Activated T-cell treated with anti-CD3 and anti-CD28 coated beads, Interleukin-2, amount 50 U/mL, for 48 hours (primary cell): ENCODE results near the gene SLIT3.
"Not testable (repeated sequence)": the region's sequence is repeated elsewhere in the genome, so short reads cannot be mapped to it uniquely, and the experiment has no call there.

Source experiments
- DNase-seq, 2 experiments: peaks; one replicate each; pipeline ENCODE4 v3.0.0-alpha.2; 2020

The SLIT3 gene

DNA sequence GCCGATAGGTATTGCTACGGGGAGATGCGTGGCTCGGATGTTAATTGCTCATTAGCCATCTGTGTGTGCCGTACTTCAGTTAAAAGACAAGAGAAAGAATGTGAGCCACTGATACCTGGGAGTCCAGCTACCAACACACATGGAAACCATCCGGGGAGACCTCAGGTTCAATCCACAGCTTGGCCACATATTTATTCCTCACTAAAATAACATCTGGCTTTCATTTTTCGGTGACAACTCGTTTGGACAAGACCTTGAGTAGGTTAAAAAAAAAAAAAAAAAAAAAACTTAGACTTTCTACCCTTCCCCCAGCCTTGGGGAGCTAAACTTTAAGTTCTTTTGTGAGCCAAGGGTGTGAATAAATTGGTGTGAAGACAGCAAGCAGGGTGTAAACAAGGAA, 84.1 kb downstream of the SLIT3 start:
- no peak for DNase-seq

DNA sequence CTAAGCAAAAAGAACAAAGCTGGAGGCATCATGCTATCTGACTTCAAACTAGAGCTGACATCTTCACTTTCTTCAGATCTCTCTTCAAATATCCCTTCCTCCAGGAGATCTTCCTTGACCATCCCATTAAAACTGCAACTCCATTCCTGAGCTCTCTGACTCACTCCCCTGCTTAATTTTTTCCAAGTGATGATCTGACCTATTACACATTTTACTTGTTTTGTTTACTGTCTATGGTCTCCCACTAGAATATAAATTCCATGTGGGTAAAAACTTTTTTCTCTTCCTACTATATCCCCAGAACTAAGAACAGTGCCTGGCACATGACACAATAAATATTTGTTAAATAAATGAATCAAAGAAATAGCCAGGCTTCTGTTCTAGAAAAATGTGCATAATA, 87.5 kb downstream of the SLIT3 start:
- no peak for DNase-seq

DNA sequence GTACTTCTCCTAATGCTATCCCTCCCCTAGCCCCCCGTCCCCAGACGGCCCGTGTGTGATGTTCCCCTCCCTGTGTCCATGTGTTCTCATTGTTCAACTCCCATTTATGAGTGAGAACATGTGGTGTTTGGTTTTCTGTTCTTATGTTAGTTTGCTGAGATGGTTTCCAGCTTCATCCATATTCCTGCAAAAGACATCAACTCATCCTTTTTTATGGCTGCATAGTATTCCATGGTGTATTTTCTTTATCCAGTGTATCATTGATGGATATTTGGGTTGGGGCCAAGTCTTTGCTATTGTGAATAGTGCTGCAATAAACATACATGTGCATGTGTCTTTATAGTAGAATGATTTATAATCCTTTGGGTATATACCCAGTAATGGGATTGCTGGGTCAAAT, 89.2 kb downstream of the SLIT3 start:
- not testable (repeated sequence) for DNase-seq

DNA sequence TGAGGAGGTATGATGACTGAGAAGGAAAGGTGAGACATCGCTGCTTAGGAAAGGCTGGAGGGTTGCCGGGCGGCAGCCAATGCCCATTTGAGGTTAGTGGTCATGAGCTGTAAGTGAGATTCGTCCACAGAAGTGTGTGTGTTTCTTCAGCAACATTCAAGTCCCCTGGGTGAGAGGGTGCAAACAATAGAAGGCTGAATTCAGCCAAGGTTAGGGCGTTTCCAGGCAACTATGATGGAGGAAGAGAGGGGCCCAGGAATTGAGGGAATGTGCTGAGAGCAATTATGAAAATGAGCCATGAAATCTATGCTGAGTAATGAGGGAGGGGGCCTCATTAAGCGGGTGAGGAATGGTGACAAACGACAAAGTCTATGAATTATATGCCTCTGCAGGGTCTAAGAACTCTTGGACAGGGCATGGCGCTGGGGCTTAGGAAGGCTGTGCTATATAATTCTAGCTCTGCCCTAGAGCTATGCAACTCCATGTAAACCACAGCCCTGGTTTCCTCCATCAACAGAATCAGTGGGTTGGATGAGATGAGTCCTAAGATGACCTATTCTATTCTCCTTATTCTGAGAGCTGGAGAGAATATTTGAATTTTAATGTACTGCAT, 96.0 kb downstream of the SLIT3 start:
- no peak for DNase-seq

DNA sequence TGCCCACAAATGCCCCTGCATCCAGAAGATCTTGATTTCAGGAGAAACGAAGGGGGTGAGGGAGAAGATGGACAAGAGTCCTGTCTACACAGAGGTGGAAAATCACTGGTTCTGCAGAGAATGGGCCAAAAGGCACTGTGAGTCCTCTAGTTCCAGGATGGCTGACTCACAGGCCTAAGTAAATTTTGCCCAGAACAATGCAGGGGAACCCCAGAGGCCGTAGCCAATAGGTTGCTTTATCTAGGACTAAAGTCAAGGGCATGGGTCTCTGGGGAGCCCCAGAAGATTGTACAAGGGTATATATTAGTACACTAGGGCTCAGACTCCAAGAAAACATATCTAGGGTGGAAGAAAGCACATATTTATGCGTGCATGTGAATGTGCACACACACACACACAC, 98.0 kb downstream of the SLIT3 start:
- no peak for DNase-seq

DNA sequence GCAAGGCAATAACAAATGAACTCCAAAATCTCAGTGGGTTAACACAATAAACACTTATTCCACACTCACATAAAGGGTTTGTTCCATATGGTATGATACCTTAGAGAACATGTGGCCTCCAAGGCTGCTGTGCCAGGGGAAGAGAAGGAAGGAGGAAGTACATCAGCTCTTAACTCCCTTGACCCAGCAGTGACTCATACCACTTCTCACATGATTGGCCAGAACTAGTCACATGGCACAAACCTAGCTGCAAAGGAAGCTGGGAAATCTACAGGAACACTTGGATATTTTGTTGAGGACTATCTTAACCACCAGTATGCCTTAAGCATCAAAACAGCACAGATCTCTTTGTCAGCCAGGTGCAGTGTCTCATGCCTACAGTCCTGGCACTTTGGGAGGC, 99.3 kb downstream of the SLIT3 start:
- no peak for DNase-seq

DNA sequence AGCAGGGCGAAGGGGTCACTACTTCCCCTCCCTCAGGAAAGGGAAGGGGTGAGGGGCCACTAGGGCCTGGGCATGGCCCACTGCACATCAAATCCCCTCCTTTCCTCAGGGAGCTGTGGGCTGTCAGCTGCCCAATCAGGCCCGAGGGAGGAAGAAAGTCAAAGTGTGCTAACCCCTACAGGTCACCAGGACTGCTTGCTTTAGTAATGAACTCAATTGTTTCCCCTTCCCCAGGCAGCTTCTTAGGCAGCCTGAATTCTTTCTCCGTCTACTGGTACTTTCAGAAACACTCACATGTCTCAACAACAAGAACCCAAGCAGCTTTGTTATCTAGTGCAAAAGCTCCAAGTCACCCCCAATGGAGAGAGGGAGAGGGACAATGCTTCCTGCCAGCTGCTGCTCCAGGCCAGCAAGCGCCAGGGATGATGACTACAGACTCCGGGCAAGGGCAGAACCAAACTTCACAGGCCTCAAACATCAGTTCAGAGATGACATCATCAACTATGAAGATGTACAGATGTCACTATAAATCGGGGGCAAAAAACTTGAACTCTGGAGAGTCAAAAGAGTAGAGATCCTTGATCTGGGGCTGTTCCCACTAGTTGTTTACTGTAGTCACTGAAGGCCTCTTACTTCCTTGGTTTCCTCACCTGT, 100.7 kb downstream of the SLIT3 start:
- no peak for DNase-seq

DNA sequence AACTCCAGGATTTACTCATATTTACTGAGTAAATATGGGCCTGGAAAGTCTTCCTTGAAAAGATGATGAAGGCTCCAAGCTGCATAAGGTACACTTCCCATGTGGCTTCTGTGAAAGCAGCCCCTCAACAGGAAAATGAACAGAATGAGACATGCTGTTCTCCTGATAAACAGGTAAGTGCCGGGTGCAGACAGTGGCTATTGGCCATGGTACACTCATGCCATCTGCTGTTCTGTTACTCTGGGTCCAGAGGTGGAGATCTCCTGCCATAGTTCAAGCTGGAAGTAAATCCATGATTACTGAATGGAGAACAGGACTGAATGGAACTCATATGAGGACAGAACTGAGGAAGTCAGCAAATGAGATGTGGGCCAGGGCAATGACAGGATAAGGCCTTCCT, 103.6 kb downstream of the SLIT3 start:
- DNase-seq, result no peak

DNA sequence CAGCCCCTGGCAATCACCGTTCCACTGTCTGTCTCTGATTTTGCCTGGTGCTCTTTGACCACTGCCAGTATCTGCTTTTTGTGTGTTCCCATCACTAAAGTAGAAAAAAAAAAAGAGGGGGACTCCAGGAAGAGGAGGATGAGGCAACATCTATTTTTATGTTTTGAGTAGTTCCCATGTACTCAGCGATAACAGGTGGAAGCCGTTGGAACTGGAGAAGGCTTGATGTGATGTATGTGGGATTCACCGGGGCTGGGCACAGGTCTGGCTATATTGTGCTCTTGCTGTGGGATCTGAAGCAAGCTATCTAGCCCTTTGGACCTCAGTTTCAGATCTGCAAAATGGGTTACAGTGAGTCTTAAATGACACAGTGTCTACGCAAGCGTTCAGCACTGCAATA, 104.9 kb downstream of the SLIT3 start:
- DNase-seq, result no peak

DNA sequence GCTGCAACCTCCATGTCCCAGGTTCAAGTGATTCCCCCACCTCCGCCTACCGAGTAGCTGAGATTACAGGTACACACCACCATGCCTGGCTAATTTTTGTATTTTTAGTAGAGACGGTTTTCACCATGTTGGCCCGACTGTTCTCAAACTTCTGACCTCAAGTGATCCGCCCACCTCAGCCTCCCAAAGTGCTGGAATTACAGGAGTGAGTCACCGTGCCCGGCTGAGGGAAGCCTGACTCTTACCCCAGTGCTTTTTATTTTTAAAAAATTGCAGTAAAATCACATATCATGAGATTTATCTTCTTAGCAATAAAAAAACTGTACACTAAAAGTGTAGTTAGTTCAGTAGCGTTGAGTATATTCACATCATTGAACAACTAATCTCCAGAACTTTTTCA, 105.3 kb downstream of the SLIT3 start:
- DNase-seq, result no peak

DNA sequence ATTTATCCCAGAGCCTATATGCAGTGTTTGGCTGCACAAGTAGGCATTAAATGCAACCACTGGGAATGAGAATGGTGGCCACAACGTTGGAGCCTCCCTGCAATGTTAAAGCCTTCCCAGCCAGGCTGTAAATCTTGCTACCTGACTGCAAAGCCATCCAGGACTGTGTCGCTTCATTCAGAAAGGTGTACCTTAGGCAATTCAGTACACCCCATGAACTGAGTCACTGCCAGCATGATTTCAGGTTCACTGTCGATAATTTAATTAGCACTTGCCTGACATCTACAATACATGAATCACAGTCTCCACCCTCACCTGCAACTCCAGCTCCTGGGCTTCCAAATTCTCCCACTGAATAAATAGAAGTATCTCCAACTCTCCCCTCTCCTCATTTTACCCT, 108.4 kb downstream of the SLIT3 start:
- no peak for DNase-seq

DNA sequence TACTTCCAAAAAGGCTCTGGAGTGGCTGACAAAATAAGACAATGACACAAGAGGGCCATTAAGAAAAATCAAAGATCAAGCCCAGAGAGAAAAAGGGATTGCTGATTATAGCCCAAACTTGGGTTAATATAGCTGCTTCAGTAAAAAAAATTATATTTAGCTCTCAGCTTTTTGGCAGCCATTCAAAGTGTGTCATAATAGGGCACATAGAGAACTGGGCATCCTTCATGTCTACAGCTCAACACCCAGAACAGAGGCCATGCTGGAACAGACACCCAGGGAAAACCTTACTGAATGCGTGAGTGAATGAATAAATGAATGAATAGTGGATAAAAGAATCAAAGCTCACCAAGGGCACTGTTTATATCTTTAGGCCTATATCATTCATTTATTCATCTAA, 110.1 kb downstream of the SLIT3 start:
- DNase-seq, result no peak

DNA sequence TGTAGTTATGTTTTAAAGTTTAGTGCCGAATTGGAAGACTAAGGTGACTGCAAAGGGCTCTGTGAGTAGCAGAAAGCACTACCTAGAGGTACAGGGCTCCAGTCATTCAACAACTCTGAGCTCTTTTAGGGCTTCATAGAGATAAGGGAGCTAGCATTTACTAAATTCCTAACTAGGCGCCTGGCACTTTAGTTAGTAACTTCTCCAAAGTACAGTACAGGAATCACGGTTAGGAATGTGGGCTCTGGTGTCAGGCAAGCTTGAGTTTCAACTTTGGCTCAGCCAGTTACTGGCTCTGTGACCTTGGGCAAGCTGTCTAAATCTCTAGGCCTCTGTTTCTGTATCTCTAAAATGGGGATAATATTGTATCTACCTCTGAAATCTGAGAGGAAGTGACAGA, 115.3 kb downstream of the SLIT3 start:
- no peak for DNase-seq

DNA sequence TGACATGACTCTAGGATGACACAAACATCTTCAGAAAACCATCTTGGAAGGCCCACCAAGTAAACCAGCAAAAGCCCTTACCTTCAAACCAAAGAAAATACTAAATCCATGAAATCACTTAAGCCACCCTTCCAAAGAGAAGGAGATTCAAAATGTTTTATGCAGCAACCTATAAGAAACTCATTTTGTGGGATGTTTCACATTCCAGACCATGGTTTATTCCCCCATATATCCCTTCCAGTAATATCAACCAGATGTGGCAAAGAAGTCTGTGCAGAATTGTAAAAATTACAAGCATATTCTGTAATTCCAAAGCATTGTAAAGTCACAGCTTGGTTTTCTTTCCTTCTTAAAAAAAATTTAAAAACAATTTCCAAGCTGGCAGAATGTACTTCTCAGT, 117.4 kb downstream of the SLIT3 start:
- no peak for DNase-seq

DNA sequence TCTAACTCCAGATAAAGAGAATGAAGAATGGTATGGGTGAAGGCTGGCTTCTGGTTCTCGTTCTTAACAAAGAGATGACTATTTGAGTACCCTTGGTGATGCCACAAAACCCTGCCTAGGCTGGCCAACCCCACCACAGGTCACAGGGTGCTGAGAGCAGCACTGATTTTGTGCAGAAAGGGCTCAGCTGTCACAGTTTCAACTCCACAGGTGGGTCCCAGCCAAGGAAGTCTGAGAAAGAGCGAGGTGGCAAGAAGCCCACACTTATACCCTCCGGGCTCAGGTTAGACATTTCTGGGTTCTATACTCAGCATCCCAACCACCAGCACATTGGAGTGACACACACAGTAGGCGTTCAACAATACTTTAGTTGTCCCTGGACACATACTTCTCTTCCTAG, 118.1 kb downstream of the SLIT3 start:
- DNase-seq, result no peak

DNA sequence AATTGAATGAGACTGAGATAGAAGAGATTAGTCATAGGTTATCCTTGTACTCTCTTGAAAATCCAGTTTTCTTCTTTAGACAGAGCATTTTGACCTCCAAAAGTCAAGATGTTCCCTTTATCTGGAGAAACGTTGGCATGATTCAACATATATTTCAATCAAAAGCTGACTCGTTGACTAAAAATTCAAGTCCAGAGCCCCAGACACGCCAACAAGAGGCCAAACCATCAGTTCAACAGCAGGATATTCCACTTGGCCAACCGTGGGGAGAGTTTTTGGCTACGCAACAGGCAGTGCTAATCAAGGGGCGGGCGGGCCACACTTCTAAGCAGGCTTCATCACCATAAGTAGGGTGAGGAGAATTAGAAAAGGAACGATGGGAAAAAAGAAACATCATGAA, 119.1 kb downstream of the SLIT3 start:
- DNase-seq, result no peak

DNA sequence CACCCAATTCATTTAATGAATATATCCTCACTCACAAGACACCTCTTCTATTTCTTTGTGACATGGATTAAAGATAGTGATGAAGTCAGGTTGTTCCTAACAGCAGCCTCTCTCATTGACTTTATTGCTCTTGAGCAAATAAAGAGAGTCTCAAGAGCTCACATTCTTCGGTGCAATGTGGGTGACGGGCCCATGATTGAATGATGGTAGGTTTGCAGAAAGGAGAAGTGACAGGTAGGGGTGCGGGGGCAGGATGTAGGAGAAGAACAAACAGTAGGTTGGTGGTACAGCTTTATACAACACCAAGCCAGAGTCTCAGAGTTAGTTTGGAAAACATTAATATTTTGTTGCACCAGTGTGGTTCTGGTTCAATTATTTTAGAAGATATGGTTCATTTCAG, 122.2 kb downstream of the SLIT3 start:
- no peak for DNase-seq

DNA sequence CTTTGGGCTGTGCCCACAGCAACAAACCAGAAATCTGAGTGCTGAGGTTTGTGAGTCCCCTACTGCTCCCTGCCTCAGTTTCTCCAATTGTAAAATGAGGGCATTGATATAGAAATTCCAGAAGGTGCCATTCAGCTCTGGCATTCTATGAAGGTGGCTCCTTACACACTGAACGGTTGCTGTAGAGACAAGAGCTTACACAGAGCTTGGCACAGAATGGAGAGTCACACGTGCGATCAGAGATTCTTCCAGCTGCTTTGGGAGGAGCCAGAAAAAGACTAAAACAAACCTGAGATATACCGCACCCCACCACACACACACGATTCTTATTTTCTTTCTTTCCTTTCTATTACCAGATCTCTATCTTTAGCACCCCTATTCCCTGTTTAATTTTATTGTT, 122.7 kb downstream of the SLIT3 start:
- no peak for DNase-seq

DNA sequence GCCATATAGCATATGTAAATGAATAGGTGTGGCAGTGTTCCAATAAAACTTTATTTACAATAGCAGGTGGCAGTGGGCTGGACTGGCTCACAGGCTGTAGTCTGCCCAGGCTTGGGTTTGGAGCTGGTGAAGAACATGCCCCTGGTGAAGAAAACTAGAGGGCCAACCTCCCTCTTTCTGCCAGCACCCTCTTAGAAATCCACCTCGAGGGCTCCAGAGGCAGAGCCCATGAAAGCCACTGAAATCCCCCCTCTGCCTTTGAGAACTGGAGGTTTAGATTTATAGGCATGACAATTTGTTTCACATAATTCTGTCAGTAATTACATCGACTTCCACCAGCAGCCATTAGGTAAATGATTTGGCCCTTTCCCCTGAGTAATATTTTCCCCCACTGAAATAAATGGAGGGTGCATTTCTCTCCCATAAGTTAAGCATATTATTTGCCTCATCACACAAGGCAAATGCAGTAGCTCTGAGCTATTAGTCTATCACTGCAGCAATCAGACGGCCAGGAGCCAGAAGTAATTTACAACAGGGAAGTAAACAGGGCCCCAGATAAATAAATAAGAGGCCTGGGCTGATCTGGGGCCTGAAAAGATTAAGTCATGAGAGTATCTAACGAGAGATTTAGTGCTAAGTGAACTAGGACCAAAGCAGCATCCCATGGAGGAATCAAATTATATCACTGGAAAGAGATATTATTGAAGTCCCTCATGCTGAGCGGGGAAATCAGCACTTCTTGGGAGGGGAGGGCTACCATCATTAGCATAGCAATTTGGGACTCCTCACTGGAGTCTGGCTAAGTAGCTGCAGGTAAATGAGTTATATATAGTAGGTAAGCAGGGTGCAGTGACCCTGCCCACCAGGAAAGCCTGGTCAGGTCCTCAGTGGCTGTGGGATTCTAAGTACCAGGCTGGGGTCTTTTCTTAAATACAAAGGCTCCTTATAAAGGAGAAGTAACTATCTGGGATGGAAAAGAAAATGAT, 123.9 kb downstream of the SLIT3 start:
- no peak for DNase-seq

DNA sequence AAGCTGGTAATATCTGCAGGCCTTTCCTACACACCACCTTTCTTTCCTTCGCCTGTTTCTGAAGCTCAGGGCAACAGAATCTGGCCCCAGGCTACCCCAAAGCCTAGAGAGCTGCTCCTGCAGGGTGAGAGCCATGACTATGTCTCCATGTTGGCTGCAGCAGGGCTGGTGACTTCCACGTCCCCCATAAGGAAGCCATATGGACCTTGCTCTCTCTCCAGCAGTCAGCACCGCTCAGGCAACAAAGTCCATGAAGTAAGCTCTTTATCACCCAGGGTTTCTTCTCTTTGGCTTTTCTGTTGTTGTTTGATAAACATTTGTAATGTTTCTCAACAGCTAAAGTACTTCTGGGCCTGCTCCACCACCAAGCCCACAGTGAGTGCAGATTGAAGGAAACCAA, 125.2 kb downstream of the SLIT3 start:
- DNase-seq, result no peak

DNA sequence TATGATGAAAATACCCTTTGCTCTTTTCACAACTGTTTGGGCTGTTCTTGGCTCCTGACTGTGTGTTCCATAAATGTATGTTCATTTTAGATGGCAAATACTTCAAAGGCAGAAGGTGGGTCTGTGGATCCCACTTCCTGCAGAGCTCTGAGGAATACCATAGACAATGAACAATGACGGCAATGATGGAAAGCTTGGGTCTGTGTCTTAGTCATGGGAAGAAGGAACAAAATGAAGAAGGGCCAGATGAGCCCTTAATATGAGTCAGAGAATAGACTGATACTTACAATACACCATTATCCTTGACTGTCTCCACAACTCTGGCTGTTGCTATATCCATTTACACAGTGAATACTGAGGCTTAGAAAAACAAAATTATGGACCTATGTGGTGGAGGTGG, 126.0 kb downstream of the SLIT3 start:
- no peak for DNase-seq

DNA sequence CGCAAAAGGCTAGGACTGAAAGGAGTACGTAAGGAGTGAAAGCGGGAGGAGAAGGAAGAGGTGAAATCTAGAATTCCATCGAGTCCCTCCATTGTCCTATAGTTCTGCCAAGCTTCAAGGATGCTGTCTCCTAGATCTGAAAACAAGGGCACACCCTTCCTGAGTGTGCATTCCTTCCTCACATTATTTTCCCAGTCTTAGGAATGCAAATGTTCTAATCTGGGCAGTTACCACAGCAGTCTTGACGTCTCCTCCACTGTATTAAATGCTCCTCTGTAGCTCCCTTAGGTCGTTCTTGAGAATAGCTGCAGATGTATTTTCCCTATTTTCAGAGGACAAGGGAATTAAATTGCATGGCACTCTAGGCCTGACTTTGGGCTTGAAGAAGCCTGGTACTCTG, 127.6 kb downstream of the SLIT3 start:
- no peak for DNase-seq

DNA sequence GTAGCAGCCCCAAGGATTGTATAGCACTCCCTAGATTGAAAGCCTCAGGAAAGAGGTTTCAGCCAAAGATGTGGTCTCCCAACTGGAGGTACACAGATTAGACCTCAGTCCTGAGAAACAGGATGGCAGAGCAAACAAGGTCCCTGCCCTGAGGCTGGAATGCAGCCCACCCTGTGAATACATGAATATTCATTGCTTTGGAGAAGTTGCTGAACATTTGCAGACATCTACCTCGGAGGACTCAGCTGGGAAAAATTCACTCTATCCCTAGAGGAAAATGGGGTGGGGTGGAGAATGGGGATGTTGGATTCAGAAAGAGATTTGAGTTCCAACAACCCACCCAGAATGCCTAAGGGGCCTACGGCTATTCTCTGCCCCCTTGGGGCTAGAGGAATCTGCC, 129.4 kb downstream of the SLIT3 start:
- no peak for DNase-seq

DNA sequence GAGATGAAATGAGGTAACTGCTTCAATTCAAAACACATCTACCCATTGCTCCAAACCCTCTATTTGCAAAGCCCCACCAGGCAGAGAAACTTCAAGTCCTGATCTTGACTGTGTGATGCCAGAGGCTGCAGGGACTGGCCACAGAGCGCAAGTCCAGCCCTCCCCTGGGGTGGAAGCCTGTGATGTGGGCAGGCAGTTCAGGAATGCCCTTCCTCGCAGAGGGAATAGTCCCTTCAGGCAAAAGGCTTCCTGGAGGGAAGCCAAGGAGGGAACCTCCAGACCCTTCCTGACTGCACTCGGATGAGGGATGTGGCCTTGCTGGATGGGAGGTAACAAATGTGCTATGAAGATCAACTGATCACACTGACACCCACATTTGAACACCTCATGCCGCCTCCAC, 131.2 kb downstream of the SLIT3 start:
- no peak for DNase-seq
